Prostate gland (tissue), 2 donors: ENCODE results near the gene FNBP1. TPM values are rescaled to one million over a fixed set of nuclear protein-coding genes. Genes with fewer than 3 reads are reported as not detected.
"Not testable (repeated sequence)": the region's sequence is repeated elsewhere in the genome, so short reads cannot be mapped to it uniquely, and the experiment has no call there.

ENCODE experiments used
- DNase-seq: peaks from one replicate; pipeline ENCODE4 v3.0.0-alpha.2; 2019; ENCODE audit warnings: low spot score
- H3K27ac ChIP-seq, 2 donors: fragments of 200-600 bp; sonication (generic); 2 replicates each; pipeline ENCODE4 v1.5.1; 2017 to 2019
- H3K27me3 ChIP-seq: fragments of 200-600 bp; sonication (generic); replicated peaks from 2 replicates; pipeline ENCODE4 v1.5.1; 2019; ENCODE audit not compliant: insufficient read depth
- H3K36me3 ChIP-seq, 2 donors: fragments of 200-600 bp; sonication (generic); 1 replicate in 1 of 2; 2 replicates in 1 of 2; pipeline versions ENCODE4 v1.5.1 to v1.8.1; 2017 to 2019
- H3K4me1 ChIP-seq: fragments of 200-600 bp; sonication (generic); replicated peaks from 2 replicates; pipeline ENCODE4 v1.5.1; 2019
- H3K4me3 ChIP-seq, 2 donors: fragments of 200-600 bp; sonication (generic); 2 replicates each; pipeline ENCODE4 v1.5.1; 2017 to 2019
- H3K9me3 ChIP-seq: fragments of 200-600 bp; sonication (generic); 2 replicates; pipeline ENCODE4 v1.5.1; 2017
- POLR2A ChIP-seq: fragments of 450-650 bp; IDR thresholded peaks from one replicate; pipeline ENCODE4 v1.6.1; 2016; ENCODE audit warnings: antibody characterized with exemption, mild to moderate bottlenecking
- POLR2AphosphoS5 ChIP-seq: sonication (generic); formaldehyde crosslinking; IDR thresholded peaks from one replicate; pipeline ENCODE4 v1.6.1; 2017; ENCODE audit warnings: antibody characterized with exemption
- WGBS: methylation state at CpG from one replicate; pipeline ENCODE4 v1.1.5; 2018; 5-methylcytosine and 5-hydroxymethylcytosine counted together
- intact Hi-C: fragments of 100-400 bp; cut with DNase I; formaldehyde crosslinking; loops from one replicate; pipeline ENCODE4 v1.14.2; 2022
- total RNA-seq, 2 donors: library from RNA; depleted of rRNA; stranded (reverse); fragments of >200 nt; gene quantifications; one replicate each; pipeline ENCODE4 v1.1.0, GENCODE V29; 2016
- TF ChIP-seq, protein P1 (sequence below), 4 experiments: fragments of 200-600 bp in 2 of 4; fragments of 450-650 bp in 2 of 4; sonication (generic) in 2 of 4; IDR thresholded peaks; 1 replicate in 3 of 4; 2 replicates in 1 of 4; pipeline ENCODE4 v1.5.1; 2016 to 2019; ENCODE audit warnings: antibody characterized with exemption in 4 of 4, mild to moderate bottlenecking in 2 of 4, moderate library complexity in 2 of 4

FNBP1 gene
- total RNA-seq, 2 donors from 2014 or later: 34.6 to 93.7 TPM

DNA sequence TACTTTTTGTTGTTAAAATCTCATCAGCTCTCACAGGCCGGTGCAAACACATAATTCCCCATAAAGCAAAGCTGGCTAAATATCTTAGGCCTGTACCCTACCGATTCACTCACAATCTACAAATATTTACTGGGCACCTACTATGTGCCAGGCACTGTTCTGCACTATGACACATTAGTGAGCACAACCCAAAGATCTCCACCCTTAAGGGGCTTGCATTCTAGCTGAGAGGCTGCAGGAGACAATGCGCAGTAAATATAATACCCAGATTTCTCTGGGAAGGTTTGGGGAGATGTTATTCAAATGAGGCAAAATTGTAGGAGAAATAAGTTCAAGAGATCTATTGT, 53.7 kb downstream of the FNBP1 start:
- no peaks in the 10 kb centered on the region for H3K27me3 ChIP-seq
- H3K9me3 ChIP-seq: no peaks in the 10 kb centered on the region
- no peak overlapping the region for H3K4me3 ChIP-seq
- H3K27ac ChIP-seq: no peak overlapping the region
- H3K4me1 ChIP-seq: no peaks in the 10 kb centered on the region
- H3K36me3 ChIP-seq: no peaks in the 10 kb centered on the region
- no peak for DNase-seq
- intact Hi-C loops: no loop called here
- TF ChIP-seq POLR2AphosphoS5 (no peak), POLR2A (no peak)
- TF ChIP-seq, protein P1, sequence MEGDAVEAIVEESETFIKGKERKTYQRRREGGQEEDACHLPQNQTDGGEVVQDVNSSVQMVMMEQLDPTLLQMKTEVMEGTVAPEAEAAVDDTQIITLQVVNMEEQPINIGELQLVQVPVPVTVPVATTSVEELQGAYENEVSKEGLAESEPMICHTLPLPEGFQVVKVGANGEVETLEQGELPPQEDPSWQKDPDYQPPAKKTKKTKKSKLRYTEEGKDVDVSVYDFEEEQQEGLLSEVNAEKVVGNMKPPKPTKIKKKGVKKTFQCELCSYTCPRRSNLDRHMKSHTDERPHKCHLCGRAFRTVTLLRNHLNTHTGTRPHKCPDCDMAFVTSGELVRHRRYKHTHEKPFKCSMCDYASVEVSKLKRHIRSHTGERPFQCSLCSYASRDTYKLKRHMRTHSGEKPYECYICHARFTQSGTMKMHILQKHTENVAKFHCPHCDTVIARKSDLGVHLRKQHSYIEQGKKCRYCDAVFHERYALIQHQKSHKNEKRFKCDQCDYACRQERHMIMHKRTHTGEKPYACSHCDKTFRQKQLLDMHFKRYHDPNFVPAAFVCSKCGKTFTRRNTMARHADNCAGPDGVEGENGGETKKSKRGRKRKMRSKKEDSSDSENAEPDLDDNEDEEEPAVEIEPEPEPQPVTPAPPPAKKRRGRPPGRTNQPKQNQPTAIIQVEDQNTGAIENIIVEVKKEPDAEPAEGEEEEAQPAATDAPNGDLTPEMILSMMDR (IDR thresholded peaks at IDR 0.05): no peak
- WGBS: 64% methylated on average over 3 of the region's 3 CpGs

DNA sequence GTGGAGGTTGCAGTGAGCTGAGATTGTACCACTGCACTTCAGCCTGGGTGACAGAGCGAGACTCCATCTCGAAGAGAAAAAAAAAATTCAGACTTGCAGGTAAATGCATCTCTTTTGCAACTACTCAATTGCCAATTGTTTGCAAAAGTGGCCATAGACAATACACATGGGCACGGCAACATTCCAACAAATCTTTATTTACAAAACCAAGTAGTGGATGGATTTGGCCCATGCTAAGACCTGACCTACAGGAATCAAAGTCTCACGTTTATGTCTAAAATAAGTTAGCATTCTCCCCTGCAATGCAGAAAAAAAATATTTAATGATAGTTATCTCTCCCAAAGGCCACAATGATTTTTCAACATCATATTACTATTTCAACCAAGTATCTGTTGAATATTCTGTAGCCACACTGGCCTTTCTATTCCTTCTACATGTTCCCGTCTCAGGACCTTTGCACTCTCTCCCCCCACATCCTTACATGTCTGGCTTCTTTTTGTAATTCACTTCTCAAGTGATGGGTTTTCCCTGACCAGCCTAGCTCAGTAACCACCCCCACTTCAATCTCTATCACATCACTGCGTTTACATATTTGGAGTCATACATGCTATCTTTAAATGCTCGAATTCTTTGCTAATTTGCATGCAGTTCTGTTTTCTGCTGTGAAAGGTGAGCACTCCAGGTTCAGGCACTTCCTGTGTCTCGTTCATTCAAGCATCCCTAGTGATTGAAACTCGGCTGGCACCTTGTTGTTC, 54.2 kb downstream of the FNBP1 start:
- H3K4me1 ChIP-seq: no peaks in the 10 kb centered on the region
- H3K4me3 ChIP-seq: no peak overlapping the region
- intact Hi-C loops: no loop called here
- TF ChIP-seq POLR2A (no peak), POLR2AphosphoS5 (no peak)
- TF ChIP-seq, protein P1 (IDR thresholded peaks at IDR 0.05): no peak
- no peak for DNase-seq
- 62% methylated on average over 9 of the region's 9 CpGs for WGBS
- no peaks in the 10 kb centered on the region for H3K36me3 ChIP-seq
- H3K27me3 ChIP-seq: no peaks in the 10 kb centered on the region
- no peaks in the 10 kb centered on the region for H3K9me3 ChIP-seq
- no peak overlapping the region for H3K27ac ChIP-seq

GRCh38 chr9:129987941-129988340, 55.0 kb downstream of the FNBP1 start:
- H3K36me3 ChIP-seq: no peaks in the 10 kb centered on the region
- TF ChIP-seq, protein P1 (IDR thresholded peaks at IDR 0.05): no peak
- TF ChIP-seq POLR2AphosphoS5: no peak
- TF ChIP-seq POLR2A: no peak
- H3K4me3 ChIP-seq: no peak overlapping the region
- H3K9me3 ChIP-seq: no peaks in the 10 kb centered on the region
- no peaks in the 10 kb centered on the region for H3K4me1 ChIP-seq
- H3K27ac ChIP-seq: no peak overlapping the region
- intact Hi-C loops: no loop called here
- 73% methylated on average over 1 of the region's 1 CpG for WGBS
- H3K27me3 ChIP-seq: no peaks in the 10 kb centered on the region
- no peak for DNase-seq

GRCh38 chr9:129987047-129987446, 55.9 kb downstream of the FNBP1 start:
- TF ChIP-seq POLR2AphosphoS5 (no peak), POLR2A (no peak)
- TF ChIP-seq, protein P1 (IDR thresholded peaks at IDR 0.05): no peak
- intact Hi-C loops: no loop called here
- no peaks in the 10 kb centered on the region for H3K9me3 ChIP-seq
- no peak for DNase-seq
- no peak overlapping the region for H3K4me3 ChIP-seq
- WGBS: 65% methylated on average over 8 of the region's 8 CpGs
- H3K36me3 ChIP-seq: no peaks in the 10 kb centered on the region
- H3K4me1 ChIP-seq: no peaks in the 10 kb centered on the region
- no peaks in the 10 kb centered on the region for H3K27me3 ChIP-seq
- no peak overlapping the region for H3K27ac ChIP-seq

DNA sequence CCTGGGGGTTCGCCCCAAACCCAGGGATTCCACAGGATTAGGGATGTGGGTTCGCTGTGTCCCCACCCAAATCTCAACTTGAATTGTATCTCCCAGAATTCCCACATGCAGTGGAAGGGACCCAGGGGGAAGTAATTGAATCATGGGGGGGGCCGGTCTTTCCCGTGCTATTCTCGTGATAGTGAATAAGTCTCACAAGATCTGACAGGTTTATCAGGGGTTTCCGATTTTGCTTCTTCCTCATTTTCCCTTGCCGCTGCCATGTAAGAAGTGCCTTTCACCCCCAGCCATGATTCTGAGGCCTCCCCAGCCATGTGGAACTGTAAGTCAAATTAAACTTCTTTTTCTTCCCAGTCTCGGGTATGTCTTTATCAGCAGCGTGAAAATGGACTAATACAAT, 58.4 kb downstream of the FNBP1 start:
- intact Hi-C loops, H3K4me3 ChIP-seq, H3K9me3 ChIP-seq, H3K4me1 ChIP-seq, H3K36me3 ChIP-seq, H3K27me3 ChIP-seq, DNase-seq, H3K27ac ChIP-seq: not testable (repeated sequence)
- 83% methylated on average over 9 of the region's 9 CpGs for WGBS
